ENCODE measurements around the gene BST1. TPM values are rescaled to one million over a fixed set of nuclear protein-coding genes. Genes with fewer than 3 reads are reported as not detected.

Gene BST1
- total RNA-seq, 3 donors from 2014 or later, result 4.7 to 14.6 (median 6.9) TPM

DNA sequence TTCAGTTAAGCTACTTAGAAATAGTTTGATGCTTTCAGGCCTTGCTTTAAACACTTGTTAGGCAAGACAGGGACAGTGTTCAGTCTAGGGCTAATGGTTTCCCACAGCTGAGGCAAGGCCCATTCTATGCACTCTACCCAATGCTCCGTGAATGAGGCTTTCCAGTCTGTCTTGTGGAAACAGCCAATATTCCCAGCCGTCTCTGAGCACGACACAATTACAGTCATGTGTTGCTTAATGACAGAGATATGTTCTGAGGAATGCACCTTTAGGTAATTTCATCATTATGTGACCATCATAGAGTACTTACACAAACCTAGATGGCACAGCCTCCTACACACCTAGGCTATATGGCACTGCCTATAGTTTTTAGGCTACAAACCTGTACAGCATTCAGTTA, 30.8 kb upstream of the BST1 start:
- intact Hi-C loops (cut with DNase I, micrococcal nuclease), result no loop called here
- DNase-seq, result no peak
- TF ChIP-seq, protein P1, sequence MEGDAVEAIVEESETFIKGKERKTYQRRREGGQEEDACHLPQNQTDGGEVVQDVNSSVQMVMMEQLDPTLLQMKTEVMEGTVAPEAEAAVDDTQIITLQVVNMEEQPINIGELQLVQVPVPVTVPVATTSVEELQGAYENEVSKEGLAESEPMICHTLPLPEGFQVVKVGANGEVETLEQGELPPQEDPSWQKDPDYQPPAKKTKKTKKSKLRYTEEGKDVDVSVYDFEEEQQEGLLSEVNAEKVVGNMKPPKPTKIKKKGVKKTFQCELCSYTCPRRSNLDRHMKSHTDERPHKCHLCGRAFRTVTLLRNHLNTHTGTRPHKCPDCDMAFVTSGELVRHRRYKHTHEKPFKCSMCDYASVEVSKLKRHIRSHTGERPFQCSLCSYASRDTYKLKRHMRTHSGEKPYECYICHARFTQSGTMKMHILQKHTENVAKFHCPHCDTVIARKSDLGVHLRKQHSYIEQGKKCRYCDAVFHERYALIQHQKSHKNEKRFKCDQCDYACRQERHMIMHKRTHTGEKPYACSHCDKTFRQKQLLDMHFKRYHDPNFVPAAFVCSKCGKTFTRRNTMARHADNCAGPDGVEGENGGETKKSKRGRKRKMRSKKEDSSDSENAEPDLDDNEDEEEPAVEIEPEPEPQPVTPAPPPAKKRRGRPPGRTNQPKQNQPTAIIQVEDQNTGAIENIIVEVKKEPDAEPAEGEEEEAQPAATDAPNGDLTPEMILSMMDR (IDR thresholded peaks at IDR 0.05), result no peak
- H3K4me3 ChIP-seq, result no peak overlapping the region
- H3K4me1 ChIP-seq (ENCODE audit: low read depth), result no peaks in the 10 kb centered on the region
- no peaks in the 10 kb centered on the region for H3K36me3 ChIP-seq (ENCODE audit: low read depth)
- H3K9me3 ChIP-seq, result no peaks in the 10 kb centered on the region
- no peak for ATAC-seq

DNA sequence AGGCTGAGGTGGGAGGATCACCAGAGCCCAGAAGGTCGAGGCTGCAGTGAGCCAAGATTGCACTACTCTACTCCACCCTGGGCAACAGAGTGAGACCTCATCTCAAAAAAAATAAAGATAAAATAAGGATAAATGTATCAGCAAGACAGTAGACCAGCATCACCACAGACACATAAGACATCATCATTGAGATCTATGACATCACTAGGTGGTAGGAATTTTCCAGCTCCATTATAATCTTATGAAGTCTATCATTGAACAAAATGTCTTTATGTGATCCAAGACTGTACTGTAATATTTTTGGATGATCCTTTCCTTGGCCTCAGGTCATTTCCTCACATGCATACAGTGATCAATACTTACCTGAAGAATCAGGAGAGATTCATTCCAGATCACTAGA, 29.5 kb upstream of the BST1 start:
- no peaks in the 10 kb centered on the region for H3K4me1 ChIP-seq (ENCODE audit: low read depth)
- H3K9me3 ChIP-seq, result no peaks in the 10 kb centered on the region
- TF ChIP-seq, protein P1 (IDR thresholded peaks at IDR 0.05), result no peak
- no peaks in the 10 kb centered on the region for H3K36me3 ChIP-seq (ENCODE audit: low read depth)
- intact Hi-C loops (cut with DNase I, micrococcal nuclease), result no loop called here
- DNase-seq (no peak), ATAC-seq (no peak)
- no peak overlapping the region for H3K4me3 ChIP-seq

DNA sequence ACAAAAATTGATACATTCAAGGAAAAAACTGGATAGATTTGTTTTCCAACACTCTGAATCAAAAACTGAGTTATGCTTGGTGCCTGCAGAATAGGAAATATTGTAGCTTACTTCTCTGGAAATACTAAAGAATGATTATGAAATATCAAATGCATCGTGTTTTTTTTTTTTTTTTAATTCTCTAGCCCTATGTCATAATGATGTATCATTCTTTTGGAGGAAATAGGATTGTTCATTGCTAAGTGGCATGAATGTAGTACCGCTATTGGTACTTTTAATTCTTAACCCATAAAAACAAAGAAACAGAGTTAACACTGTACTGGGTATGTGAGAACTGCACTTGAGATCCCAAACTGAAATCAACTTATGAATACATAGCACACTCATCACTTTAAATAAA, 28.8 kb upstream of the BST1 start:
- no peaks in the 10 kb centered on the region for H3K9me3 ChIP-seq
- H3K4me3 ChIP-seq, result no peak overlapping the region
- TF ChIP-seq, protein P1 (IDR thresholded peaks at IDR 0.05), result no peak
- ATAC-seq (no peak), DNase-seq (no peak)
- H3K36me3 ChIP-seq (ENCODE audit: low read depth), result no peaks in the 10 kb centered on the region
- intact Hi-C loops (cut with DNase I, micrococcal nuclease), result no loop called here
- H3K4me1 ChIP-seq (ENCODE audit: low read depth), result no peaks in the 10 kb centered on the region

DNA sequence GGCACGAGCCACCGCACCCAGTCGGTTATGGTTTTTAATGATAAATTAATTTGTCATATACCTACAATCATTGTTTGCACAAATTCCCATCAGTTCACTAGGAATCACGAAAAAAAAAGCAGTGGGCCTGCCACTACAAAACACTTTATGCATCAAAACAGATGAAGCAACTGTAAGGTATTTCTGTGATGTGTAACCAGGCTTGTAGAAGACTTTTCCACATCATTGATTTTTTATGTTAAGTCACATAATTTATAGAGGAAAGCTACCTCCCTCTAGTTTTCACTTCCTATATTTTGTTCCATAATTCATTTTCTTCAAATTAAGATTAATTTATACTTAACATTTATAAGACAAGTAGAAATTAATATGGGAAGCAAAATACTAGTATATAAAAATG, 27.9 kb upstream of the BST1 start:
- Histone ChIP-seq H3K4me3 (no peak overlapping the region), H3K9me3 (no peaks in the 10 kb centered on the region), H3K4me1 (ENCODE audit: low read depth) (no peaks in the 10 kb centered on the region), H3K36me3 (ENCODE audit: low read depth) (no peaks in the 10 kb centered on the region)
- intact Hi-C loops (cut with DNase I, micrococcal nuclease), result no loop called here
- TF ChIP-seq, protein P1 (IDR thresholded peaks at IDR 0.05), result no peak
- DNase-seq (no peak), ATAC-seq (no peak)

DNA sequence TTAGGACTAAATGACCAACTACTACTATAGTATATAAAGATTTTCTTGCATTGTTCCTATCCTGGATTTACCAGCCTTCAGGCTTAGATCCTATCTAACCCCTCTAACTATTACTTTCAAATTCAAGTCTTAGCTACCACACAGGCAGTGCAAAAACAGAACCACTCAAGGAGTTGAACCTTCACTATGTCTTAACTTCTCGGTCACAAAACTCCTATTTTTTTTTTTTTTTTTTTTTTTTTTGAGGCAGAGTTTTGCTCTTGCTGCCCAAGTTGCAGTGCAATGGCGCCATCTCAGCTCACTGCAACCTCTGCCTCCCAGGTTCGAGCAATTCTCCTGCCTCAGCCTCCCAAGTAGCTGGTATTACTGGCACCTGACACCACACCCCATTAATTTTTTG, 27.5 kb upstream of the BST1 start:
- H3K36me3 ChIP-seq (ENCODE audit: low read depth), result no peaks in the 10 kb centered on the region
- H3K4me1 ChIP-seq (ENCODE audit: low read depth), result no peaks in the 10 kb centered on the region
- TF ChIP-seq, protein P1 (IDR thresholded peaks at IDR 0.05), result no peak
- H3K4me3 ChIP-seq, result no peak overlapping the region
- DNase-seq (no peak), ATAC-seq (no peak)
- intact Hi-C loops (cut with DNase I, micrococcal nuclease), result no loop called here
- no peaks in the 10 kb centered on the region for H3K9me3 ChIP-seq

DNA sequence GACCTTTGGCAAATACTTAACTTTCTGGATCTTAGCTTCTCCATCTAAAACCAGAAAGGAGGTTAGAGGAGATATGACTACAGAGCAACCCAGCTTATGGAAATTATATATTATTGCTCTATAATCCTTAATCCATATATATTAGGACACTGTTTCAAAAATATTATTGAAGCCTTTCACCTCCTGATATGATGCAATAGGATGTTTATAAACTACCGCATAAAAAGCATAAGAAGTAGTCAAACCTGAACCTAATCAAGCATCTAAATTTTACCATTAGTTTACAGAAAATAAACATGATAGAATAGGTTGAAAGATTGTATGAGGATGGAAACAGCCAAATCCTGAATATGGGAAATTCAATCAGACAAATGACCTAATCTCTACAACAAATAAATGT, 26.8 kb upstream of the BST1 start:
- TF ChIP-seq, protein P1 (IDR thresholded peaks at IDR 0.05), result no peak
- no peaks in the 10 kb centered on the region for H3K36me3 ChIP-seq (ENCODE audit: low read depth)
- DNase-seq (no peak), ATAC-seq (no peak)
- no peaks in the 10 kb centered on the region for H3K9me3 ChIP-seq
- no peak overlapping the region for H3K4me3 ChIP-seq
- no peaks in the 10 kb centered on the region for H3K4me1 ChIP-seq (ENCODE audit: low read depth)
- intact Hi-C loops (cut with DNase I, micrococcal nuclease), result no loop called here

All from mucosa of descending colon (tissue), 3 donors.